Subcutaneous abdominal adipose tissue (tissue), 5 donors: ENCODE results near the gene CLECL1.

Experiments
- H3K27ac ChIP-seq: one replicate; pipeline ENCODE4 v1.7.0; 2013; ENCODE audit warnings: low read depth, mild to moderate bottlenecking, inconsistent platforms, low read length, moderate library complexity
- H3K27me3 ChIP-seq, 5 donors: one replicate each; pipeline ENCODE4 v1.7.0; 2013; ENCODE audit warnings: low read length in 5 of 5, inconsistent platforms in 1 of 5; ENCODE audit not compliant: control insufficient read depth in 5 of 5, insufficient read depth in 4 of 5
- H3K36me3 ChIP-seq, 5 donors: one replicate each; pipeline ENCODE4 v1.7.0; 2013; ENCODE audit warnings: low read length in 5 of 5; ENCODE audit not compliant: control insufficient read depth in 5 of 5, insufficient read depth in 5 of 5
- H3K4me1 ChIP-seq, 5 donors: one replicate each; pipeline ENCODE4 v1.7.0; 2013; ENCODE audit warnings: low read length in 5 of 5, mild to moderate bottlenecking in 3 of 5, moderate library complexity in 1 of 5; ENCODE audit not compliant: control insufficient read depth in 5 of 5, insufficient read depth in 5 of 5
- H3K4me3 ChIP-seq, 5 donors: one replicate each; pipeline ENCODE4 v1.7.0; 2013; ENCODE audit warnings: low read length in 5 of 5, low read depth in 1 of 5
- H3K9ac ChIP-seq, 5 donors: one replicate each; pipeline ENCODE4 v1.7.0; 2013; ENCODE audit warnings: low read length in 5 of 5, mild to moderate bottlenecking in 4 of 5, moderate library complexity in 3 of 5
- H3K9me3 ChIP-seq, 5 donors: one replicate each; pipeline ENCODE4 v1.7.0; 2013; ENCODE audit warnings: low read length in 5 of 5; ENCODE audit not compliant: control insufficient read depth in 5 of 5
- donor health status: healthy.
- donor health status: healthy.
- donor health status: healthy.
- donor health status: healthy.
- donor health status: healthy.

CLECL1 gene

DNA sequence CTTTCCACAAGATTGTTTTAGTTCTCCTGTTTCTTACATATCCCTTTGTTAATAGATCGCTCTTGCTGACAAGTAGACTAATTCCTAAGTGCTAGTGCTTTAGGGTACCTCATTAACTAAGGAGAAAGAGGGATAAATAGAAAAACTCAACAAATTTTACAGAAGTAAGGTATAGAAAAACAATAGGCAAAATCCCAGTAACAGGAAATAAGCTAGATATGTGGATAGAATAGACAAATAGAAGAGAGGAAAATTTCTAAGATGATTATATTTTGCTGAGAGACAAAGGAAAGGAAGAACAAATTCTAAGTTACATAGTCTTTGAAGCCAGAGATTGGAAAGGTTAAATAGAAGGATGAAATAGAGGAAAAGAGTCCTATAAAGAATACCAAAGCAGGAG lies 26.8 kb upstream of the CLECL1 start:
- Histone ChIP-seq H3K9me3 (no peaks in the 10 kb centered on the region), H3K4me3 (peak overlapping the region in 2 of 5 donors; percentile 2 to 31), H3K4me1 (no peaks in the 10 kb centered on the region), H3K36me3 (no peaks in the 10 kb centered on the region), H3K27ac (no peak overlapping the region), H3K9ac (no peak overlapping the region), H3K27me3 (no peaks in the 10 kb centered on the region)

DNA sequence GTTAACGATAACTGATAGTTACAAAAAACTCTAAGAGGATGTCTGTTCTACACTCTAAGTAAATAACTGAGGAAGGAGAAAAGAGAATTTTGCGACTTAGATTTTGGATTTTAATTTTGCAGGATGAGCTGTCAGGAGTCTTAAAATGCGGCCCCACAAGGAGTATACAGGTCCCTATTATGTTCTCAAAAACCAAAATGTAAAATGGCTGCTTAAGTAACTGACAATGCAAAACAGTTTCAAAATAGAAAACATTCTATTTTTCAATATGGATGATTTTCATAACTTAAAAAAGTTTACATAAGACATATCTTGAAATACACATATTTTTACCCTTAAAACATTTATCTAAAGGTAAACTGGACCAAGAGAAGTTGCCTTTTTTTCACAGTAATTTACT lies 25.2 kb upstream of the CLECL1 start:
- Histone ChIP-seq H3K36me3 (no peaks in the 10 kb centered on the region), H3K4me1 (no peaks in the 10 kb centered on the region), H3K9me3 (no peaks in the 10 kb centered on the region), H3K4me3 (peak overlapping the region in 4 of 5 donors; percentile 14 to 46 (median 23)), H3K27ac (no peak overlapping the region), H3K27me3 (no peaks in the 10 kb centered on the region), H3K9ac (no peak overlapping the region)

DNA sequence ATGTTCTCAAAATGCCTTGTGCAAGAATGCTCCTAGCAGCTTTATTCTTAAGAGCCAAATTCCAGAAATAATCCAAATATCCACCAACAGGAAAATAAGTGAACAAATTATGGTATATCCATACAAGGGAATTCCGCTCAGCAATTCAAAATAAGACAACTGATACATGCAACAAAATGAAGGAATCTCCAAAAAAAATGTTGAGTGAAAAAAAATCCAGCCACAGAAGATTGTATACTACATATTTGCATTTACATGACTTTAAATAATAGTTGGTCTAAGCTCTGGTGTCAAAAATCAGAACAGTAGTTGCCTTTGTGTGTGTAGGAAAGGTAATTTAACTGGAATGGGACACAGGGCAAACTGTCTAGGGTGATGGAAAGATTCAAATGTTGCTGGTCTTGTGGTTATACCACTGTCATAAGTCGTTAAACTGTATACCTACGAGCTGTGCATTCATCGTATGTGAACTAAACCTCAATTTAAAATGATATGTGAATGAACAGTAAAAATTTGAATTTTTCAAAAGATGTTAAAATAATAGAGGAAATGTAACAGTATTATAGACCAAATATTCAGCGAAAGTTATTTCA lies 24.6 kb upstream of the CLECL1 start:
- Histone ChIP-seq H3K9ac (no peak overlapping the region), H3K4me1 (no peaks in the 10 kb centered on the region), H3K36me3 (no peaks in the 10 kb centered on the region), H3K27me3 (no peaks in the 10 kb centered on the region), H3K9me3 (no peaks in the 10 kb centered on the region), H3K4me3 (no peak overlapping the region), H3K27ac (no peak overlapping the region)

DNA sequence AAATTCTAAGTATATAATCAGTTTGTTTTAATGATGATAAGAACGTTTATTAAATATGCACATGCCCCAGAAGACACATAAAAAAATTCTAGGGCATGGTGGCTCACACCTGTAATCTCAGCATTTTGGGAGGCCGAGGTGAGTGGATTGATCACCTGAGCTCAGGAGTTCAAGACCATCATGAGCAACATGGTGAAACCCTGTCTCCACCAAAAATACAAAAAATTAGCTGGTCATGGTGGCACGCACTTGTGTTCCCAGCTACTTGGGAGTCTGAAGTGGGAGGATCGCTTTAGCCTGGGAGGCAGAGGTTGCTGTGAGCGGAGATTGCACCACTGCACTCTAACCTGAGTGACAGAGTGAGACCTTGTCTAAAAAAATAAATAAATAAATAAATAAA lies 23.8 kb upstream of the CLECL1 start:
- Histone ChIP-seq H3K9me3 (no peaks in the 10 kb centered on the region), H3K4me1 (no peaks in the 10 kb centered on the region), H3K36me3 (no peaks in the 10 kb centered on the region), H3K27me3 (no peaks in the 10 kb centered on the region), H3K4me3 (no peak overlapping the region), H3K9ac (no peak overlapping the region), H3K27ac (no peak overlapping the region)

DNA sequence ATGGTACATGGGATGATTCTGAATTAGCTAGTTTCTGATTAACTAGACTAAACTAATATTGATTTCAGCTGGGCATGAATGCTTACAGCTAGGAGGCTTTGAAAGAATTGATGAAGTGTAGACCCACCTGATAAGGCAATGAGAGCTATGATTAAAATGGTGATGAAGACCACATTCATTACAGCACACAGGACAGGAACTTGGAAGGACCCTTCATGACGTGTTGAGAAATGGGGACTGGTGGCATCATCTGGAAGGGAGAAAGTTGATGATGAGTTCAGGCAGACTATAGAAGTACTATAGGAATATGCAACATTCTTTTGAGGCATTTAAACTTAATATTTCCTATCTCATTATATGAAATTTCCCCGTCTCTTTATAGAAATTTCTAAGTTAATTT lies 23.3 kb upstream of the CLECL1 start:
- Histone ChIP-seq H3K9me3 (no peaks in the 10 kb centered on the region), H3K4me3 (no peak overlapping the region), H3K36me3 (no peaks in the 10 kb centered on the region), H3K9ac (no peak overlapping the region), H3K27ac (no peak overlapping the region), H3K27me3 (no peaks in the 10 kb centered on the region), H3K4me1 (no peaks in the 10 kb centered on the region)

DNA sequence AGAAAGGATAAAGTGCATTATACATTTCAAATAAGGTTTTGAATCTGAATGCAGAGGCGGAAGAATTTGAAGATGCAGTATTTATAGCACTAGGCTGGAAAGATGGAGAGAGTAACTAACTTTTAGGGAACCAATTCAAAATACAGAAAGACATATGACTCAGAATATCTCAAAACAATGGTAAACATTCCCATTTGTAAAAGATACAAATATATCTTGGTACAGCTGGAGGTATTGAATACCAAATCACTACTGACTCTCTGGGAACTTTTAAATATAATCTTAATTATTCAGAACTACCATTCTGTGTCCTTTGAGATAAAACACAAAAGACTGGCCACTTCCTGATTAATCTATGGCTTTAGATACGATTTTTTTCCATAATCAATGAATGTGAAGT lies 22.7 kb upstream of the CLECL1 start:
- no peak overlapping the region for H3K4me3 ChIP-seq
- peaks cover 0 to 5% (median 2%) of the 10 kb centered on the region in 5 donors for H3K4me1 ChIP-seq
- H3K9ac ChIP-seq: no peak overlapping the region
- H3K9me3 ChIP-seq: no peaks in the 10 kb centered on the region
- no peaks in the 10 kb centered on the region for H3K36me3 ChIP-seq
- H3K27ac ChIP-seq: no peak overlapping the region
- no peaks in the 10 kb centered on the region for H3K27me3 ChIP-seq

DNA sequence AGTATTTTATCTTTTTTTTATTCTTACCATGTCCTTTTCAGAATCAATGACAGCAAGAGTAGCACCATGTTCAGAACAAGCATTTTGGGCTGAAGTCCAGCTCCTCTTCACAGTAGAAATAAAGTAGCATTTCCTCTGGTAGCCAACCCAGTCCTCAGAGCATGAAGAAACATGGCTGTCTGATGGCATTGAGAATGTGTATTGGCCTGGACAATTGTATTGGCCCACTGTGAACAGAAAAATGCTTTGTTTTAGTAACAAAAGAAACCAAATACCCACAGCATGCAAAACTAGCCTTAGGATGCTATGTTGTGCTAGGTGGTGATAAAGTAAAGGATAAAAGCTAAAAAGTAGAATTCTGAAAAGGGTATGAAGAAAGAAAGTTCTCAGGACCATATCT lies 22.1 kb upstream of the CLECL1 start:
- Histone ChIP-seq H3K9me3 (no peaks in the 10 kb centered on the region), H3K4me3 (no peak overlapping the region), H3K27ac (no peak overlapping the region), H3K9ac (no peak overlapping the region), H3K27me3 (no peaks in the 10 kb centered on the region), H3K4me1 (peaks cover 0 to 7% (median 2%) of the 10 kb centered on the region in 5 donors), H3K36me3 (no peaks in the 10 kb centered on the region)

DNA sequence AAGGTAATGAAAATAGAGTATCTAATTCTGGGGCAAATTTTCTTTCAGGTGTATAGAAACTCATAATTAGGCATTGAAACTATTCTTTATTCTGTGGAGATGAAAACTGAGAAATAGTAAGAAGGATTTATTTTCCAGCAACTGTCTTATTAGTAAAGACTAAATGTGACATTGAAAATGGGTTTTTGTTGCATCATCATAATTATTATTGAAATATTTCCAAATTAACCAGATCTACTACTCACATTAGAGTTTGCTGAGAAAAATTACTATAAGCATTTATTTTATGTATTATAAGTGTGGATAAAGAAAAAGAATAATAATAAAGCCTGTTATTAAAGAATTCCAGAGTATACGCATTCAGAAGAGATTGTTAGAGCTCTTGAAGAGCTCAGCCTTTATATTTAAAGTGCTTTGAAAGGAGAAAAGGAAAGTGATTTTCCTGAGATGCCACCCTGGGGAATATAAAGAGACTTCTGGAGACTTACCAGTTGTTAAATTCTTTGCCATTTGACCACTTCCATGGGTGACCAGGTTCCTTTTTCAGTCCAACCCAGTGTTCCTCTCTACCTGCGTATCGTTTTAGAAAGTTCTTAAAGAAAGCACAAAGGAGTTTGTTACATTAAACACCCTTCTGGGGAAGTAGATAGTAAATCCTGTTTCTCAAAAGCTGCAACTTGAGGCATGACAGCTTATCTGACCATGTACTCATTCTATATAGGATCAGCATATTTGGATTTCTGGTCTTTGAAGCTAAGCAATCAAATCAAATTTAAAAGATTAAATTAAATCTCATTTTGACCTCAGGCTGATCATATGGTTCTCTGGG lies 21.4 kb upstream of the CLECL1 start:
- H3K4me3 ChIP-seq: no peak overlapping the region
- no peaks in the 10 kb centered on the region for H3K36me3 ChIP-seq
- H3K9ac ChIP-seq: no peak overlapping the region
- H3K9me3 ChIP-seq: no peaks in the 10 kb centered on the region
- no peaks in the 10 kb centered on the region for H3K27me3 ChIP-seq
- peaks cover 0 to 7% (median 2%) of the 10 kb centered on the region in 5 donors for H3K4me1 ChIP-seq
- no peak overlapping the region for H3K27ac ChIP-seq

DNA sequence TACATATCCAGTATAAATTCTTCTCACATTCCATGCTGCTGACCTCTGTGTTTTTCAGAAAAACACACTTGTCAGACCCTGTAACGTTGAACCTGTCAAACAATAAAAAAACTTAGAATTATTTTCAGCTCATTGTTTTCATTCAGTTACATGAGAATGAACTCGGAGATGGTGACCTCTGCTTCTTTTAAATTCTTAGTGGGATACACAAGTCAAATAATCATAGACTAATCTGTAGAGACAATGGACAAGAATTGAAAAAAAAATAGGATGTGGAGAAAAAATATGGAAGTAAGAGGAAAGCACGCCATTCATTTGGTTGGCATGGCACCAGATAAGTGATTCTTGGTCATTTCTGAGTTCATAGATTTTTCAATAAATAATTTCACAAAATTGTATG lies 20.6 kb upstream of the CLECL1 start:
- Histone ChIP-seq H3K4me3 (no peak overlapping the region), H3K27me3 (no peaks in the 10 kb centered on the region), H3K9ac (no peak overlapping the region), H3K4me1 (peaks cover 0 to 7% (median 2%) of the 10 kb centered on the region in 5 donors), H3K9me3 (no peaks in the 10 kb centered on the region), H3K27ac (no peak overlapping the region), H3K36me3 (no peaks in the 10 kb centered on the region)

DNA sequence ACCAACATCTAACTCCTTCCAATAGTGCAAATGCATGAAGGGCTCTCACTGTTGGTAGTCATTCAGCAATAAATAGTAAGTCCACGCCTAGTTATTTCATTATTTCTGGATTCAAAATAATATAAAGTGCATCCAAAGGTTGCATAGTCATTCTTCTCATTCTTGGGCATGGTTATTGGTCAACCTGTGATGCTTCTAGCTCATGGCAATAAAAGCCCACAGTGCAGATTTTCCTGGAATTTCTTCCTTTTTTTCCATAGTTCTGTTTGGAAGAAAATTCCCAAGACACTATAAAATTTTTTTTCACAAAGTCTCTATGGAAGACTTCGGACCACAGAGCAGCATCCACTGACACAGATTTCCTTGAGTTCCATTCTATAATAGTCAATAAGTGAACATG lies 20.2 kb upstream of the CLECL1 start:
- H3K4me1 ChIP-seq: peaks cover 0 to 7% (median 2%) of the 10 kb centered on the region in 5 donors
- no peaks in the 10 kb centered on the region for H3K27me3 ChIP-seq
- no peaks in the 10 kb centered on the region for H3K36me3 ChIP-seq
- no peak overlapping the region for H3K9ac ChIP-seq
- H3K27ac ChIP-seq: no peak overlapping the region
- H3K9me3 ChIP-seq: no peaks in the 10 kb centered on the region
- H3K4me3 ChIP-seq: no peak overlapping the region
